Transverse colon (tissue), 4 donors: ENCODE measurements around the gene CDK5RAP3.

Experiments used
- CTCF ChIP-seq, 5 experiments: fragments of 200-600 bp in 3 of 5; fragments of 450-650 bp in 2 of 5; sonication (generic) in 3 of 5; IDR thresholded peaks; 1 replicate in 2 of 5; 2 replicates in 3 of 5; pipeline ENCODE4 v1.5.1; 2016 to 2017; ENCODE audit warnings: antibody characterized with exemption in 5 of 5, inconsistent platforms in 3 of 5, mild to moderate bottlenecking in 2 of 5, moderate library complexity in 1 of 5
- POLR2A ChIP-seq: fragments of 450-650 bp; IDR thresholded peaks from one replicate; pipeline ENCODE4 v1.6.1; 2016; ENCODE audit warnings: antibody characterized with exemption, mild to moderate bottlenecking, moderate library complexity
- POLR2AphosphoS5 ChIP-seq, 3 donors: sonication (generic); formaldehyde crosslinking; IDR thresholded peaks; one replicate each; pipeline ENCODE4 v1.6.1; 2016; ENCODE audit warnings: antibody characterized with exemption in 3 of 3

DNA sequence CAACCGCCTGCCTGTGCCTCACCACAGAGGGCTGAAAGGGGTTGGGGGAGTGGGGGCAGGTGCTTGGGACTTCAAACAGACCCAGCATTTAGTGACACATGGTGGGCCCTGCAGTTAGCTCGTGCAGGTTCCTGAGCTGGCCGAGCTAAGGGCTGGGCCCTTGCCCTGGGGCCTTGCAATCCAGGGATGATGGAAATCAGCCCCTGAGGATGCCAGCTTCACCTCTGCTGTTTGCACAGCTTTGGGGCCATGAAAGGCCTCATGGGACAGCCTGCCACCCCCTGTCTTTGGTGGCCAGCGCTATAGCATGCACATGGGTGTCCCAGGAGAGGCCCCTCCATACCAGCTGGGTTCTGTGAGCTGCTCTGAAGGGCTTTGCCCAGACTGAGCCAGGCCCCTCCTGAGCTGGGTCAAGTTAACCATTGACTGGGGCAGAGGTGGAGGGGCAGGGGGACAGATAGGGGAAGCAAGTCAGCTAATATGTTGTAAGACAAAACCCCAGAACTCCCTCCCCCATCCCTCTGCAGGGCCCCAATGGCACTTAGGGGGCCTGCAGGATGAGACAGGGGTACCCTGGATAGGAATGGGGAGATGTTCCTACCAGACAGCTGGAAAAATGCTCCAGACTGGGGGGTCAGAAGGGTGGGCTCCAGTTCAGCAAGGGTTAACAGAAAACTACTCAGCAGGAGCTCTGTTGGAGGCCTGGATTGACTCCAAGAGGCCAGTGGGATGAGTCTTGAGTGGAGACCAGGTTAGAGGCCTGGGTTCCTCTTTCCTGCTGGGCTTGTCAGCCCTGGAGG is 13.9 kb upstream of the CDK5RAP3 start:
- TF ChIP-seq CTCF (IDR thresholded peaks at IDR 0.05), result no peak
- no peak for TF ChIP-seq POLR2AphosphoS5 (IDR thresholded peaks at IDR 0.05)
- TF ChIP-seq POLR2A, result no peak
